K562 (cell line): ENCODE measurements around the gene LIX1L. TPM values are rescaled to one million over a fixed set of nuclear protein-coding genes. Genes with fewer than 3 reads are reported as not detected.

Experiments
- ATAC-seq: fragments of 200-7000 bp; cut with Tn5 transposase; 3 replicates; pipeline ENCODE4 v1.9.1; 2020; ENCODE audit warnings: moderate library complexity
- BruUV-seq: library from RNA; stranded (reverse); fragments of 400-500 nt; replicated peaks from 2 replicates; lab custom pipeline; 2021; lab: Mats Ljungman, UMichigan
- CTCF ChIA-PET: fragments of 300-600 bp; formaldehyde crosslinking; extraction: SDS; loops from one replicate; lab custom pipeline; 2021; ENCODE audit warnings: low intra/inter-chr PET ratio; lab: Yijun Ruan, JAX
- POLR2A ChIA-PET: fragments of 300-600, 350-650 bp; sonication (Branson Sonifier 250); formaldehyde crosslinking; extraction: SDS; loops from one replicate; lab custom pipeline; 2021; ENCODE audit warnings: antibody characterized with exemption, inconsistent platforms; lab: Yijun Ruan, JAX
- DNase-seq, 4 experiments: peaks; one replicate each; pipeline versions ENCODE4 v3.0.0 to v3.0.0-alpha.2; 2011 to 2018; ENCODE audit warnings: low spot score in 3 of 4, mixed read lengths in 3 of 4; ENCODE audit errors: extremely low read depth in 1 of 4
- FAIRE-seq: peaks from 2 replicates; lab custom pipeline; 2011; peaks lifted over from hg19 to GRCh38; lab: Jason Lieb, UNC
- H2AFZ ChIP-seq: 2 replicates; pipeline ENCODE4 v1.6.0; 2011; ENCODE audit warnings: low read depth, low read length, control low read depth, inconsistent platforms
- H3K27ac ChIP-seq: fragments of 200-600 bp; 3 replicates; pipeline ENCODE4 v1.8.0; 2011; ENCODE audit warnings: low read depth, mild to moderate bottlenecking, control low read depth, inconsistent platforms, low read length, moderate library complexity, mixed read lengths; ENCODE audit errors: extremely low read depth
- H3K27me3 ChIP-seq, 2 experiments: fragments of 300-600 bp in 1 of 2; 2 replicates in 1 of 2; 3 replicates in 1 of 2; pipeline versions ENCODE4 v1.6.0 to v1.8.0; 2011; ENCODE audit warnings: inconsistent platforms in 2 of 2, low read length in 2 of 2, mild to moderate bottlenecking in 1 of 2, mixed read lengths in 1 of 2, moderate library complexity in 1 of 2; ENCODE audit not compliant: control insufficient read depth in 2 of 2, insufficient read depth in 2 of 2
- H3K36me3 ChIP-seq: fragments of 300-600 bp; 3 replicates; pipeline ENCODE4 v1.8.0; 2011; ENCODE audit warnings: mild to moderate bottlenecking, low read length, inconsistent platforms; ENCODE audit not compliant: control insufficient read depth, insufficient read depth
- H3K4me1 ChIP-seq, 2 experiments: fragments of 200-600 bp in 1 of 2; replicated peaks in 1 of 2; 2 replicates in 1 of 2; 3 replicates in 1 of 2; pipeline versions ENCODE4 v1.5.1 to v1.8.0; 2011; ENCODE audit warnings: inconsistent platforms in 2 of 2, low read length in 2 of 2, mild to moderate bottlenecking in 1 of 2, mixed read lengths in 1 of 2, moderate library complexity in 1 of 2; ENCODE audit not compliant: control insufficient read depth in 2 of 2, insufficient read depth in 2 of 2
- H3K4me2 ChIP-seq: 2 replicates; pipeline ENCODE4 v1.6.1; 2011; ENCODE audit warnings: low read length, control low read depth, inconsistent platforms, mixed read lengths; ENCODE audit not compliant: insufficient read depth
- H3K4me3 ChIP-seq: fragments of 200-600 bp; sonication (generic), shearing (Covaris generic); 2 replicates; pipeline ENCODE4 v1.5.1; 2016; ENCODE audit warnings: control low read depth, inconsistent platforms
- H3K79me2 ChIP-seq: fragments of 200-600 bp; 3 replicates; pipeline ENCODE4 v1.8.0; 2011; ENCODE audit warnings: low read length, inconsistent platforms; ENCODE audit not compliant: control insufficient read depth, insufficient read depth
- H3K9ac ChIP-seq, 2 experiments: 2 replicates each; pipeline versions ENCODE4 v1.6.0 to v1.6.1; 2011; ENCODE audit warnings: low read depth in 2 of 2, low read length in 2 of 2, control low read depth in 1 of 2, inconsistent platforms in 1 of 2, mild to moderate bottlenecking in 1 of 2, mixed read lengths in 1 of 2; ENCODE audit not compliant: insufficient read depth in 1 of 2
- H3K9me1 ChIP-seq: one replicate; pipeline ENCODE4 v1.6.0; 2011; ENCODE audit warnings: inconsistent platforms, mild to moderate bottlenecking, low read length, moderate library complexity; ENCODE audit not compliant: control insufficient read depth, insufficient read depth
- H3K9me3 ChIP-seq: replicated peaks from 2 replicates; pipeline ENCODE4 v1.5.1; 2011; ENCODE audit warnings: low read depth, low read length, inconsistent platforms; ENCODE audit not compliant: control insufficient read depth, insufficient read depth
- H4K20me1 ChIP-seq: replicated peaks from 2 replicates; pipeline ENCODE4 v1.6.1; 2011; ENCODE audit warnings: low read length, inconsistent platforms, mixed read lengths; ENCODE audit not compliant: control insufficient read depth, insufficient read depth
- CBFB ChIP-seq: sonication (generic); formaldehyde crosslinking; IDR thresholded peaks from 2 replicates; pipeline ENCODE4 v1.4.0; 2020; ENCODE audit warnings: mild to moderate bottlenecking, missing genetic modification reagents
- RBBP5 ChIP-seq: fragments of 200-600 bp; sonication (generic); IDR thresholded peaks from 2 replicates; pipeline ENCODE4 v1.6.1; 2012; ENCODE audit warnings: borderline replicate concordance, mild to moderate bottlenecking, low read length, control low read depth, inconsistent platforms; ENCODE audit not compliant: insufficient read depth, poor library complexity, severe bottlenecking
- SRSF1 ChIP-seq: fragments of 200-400 bp; formaldehyde crosslinking; IDR thresholded peaks from 2 replicates; pipeline ENCODE4 v1.6.1; 2017; ENCODE audit warnings: mild to moderate bottlenecking, low read depth, low read length, moderate library complexity
- UBTF ChIP-seq, 2 experiments: IDR thresholded peaks; 2 replicates each; pipeline ENCODE4 v1.6.1; 2012; ENCODE audit warnings: improper control_type of control experiment in 2 of 2, low read depth in 2 of 2, low read length in 2 of 2, borderline replicate concordance in 1 of 2
- ZBTB43 ChIP-seq: sonication (generic); formaldehyde crosslinking; IDR thresholded peaks from 2 replicates; pipeline ENCODE4 v1.8.0; 2023; ENCODE audit warnings: mild to moderate bottlenecking, missing genetic modification reagents
- ZHX1 ChIP-seq: fragments of 150-350 bp; conservative IDR thresholded peaks from 2 replicates; pipeline ENCODE4 v1.6.1; 2014; ENCODE audit warnings: low read length
- ZNF316 ChIP-seq: fragments of 450-650 bp; IDR thresholded peaks from 2 replicates; pipeline ENCODE4 v1.6.1; 2016
- ZNF583 ChIP-seq: fragments of 250-450 bp; sonication (Bioruptor Pico); IDR thresholded peaks from 2 replicates; pipeline ENCODE4 v1.4.0; 2020
- WGBS: fragments of 100-300 bp; shearing (Covaris generic); methylation state at CpG from one replicate; pipeline ENCODE4 v1.1.6; 2016; ENCODE audit warnings: low coverage, mixed read lengths; ENCODE audit not compliant: insufficient coverage; ENCODE audit errors: missing lambda C conversion rate; 5-methylcytosine and 5-hydroxymethylcytosine counted together
- in situ Hi-C: fragments of 300-500 bp; cut with MboI; formaldehyde crosslinking; loops from 4 replicates; pipeline ENCODE4 v1.15.0; 2018; ENCODE audit warnings: inconsistent platforms, mixed read lengths
- intact Hi-C: fragments of 100-400 bp; cut with micrococcal nuclease; formaldehyde crosslinking; loops from 2 replicates; pipeline ENCODE4 v1.14.2; 2022
- polyA plus RNA-seq, 8 experiments: library from polyadenylated mRNA; depleted of rRNA in 4 of 8; stranded (reverse) in 5 of 8; unstranded in 3 of 8; fragments of >200 nt; fragmentation: Nextera tagmentation in 2 of 8; fragmentation: Illumina TruSeq in 1 of 8; extraction: Ambion mirVana in 2 of 8; extraction: Trizol in 1 of 8; gene quantifications; 2 replicates each; pipeline versions ENCODE4 v1.2.1 to v1.2.3, GENCODE V29; 2011 to 2014; ENCODE audit warnings: inconsistent platforms in 1 of 8, missing spikeins in 1 of 8
- total RNA-seq, 7 experiments: library from RNA; depleted of rRNA in 6 of 7; stranded (reverse); fragments of >200 nt in 6 of 7; fragmentation: Illumina TruSeq in 2 of 7; extraction: Trizol in 2 of 7; gene quantifications; 2 replicates each; pipeline versions ENCODE4 v1.2.1 to v1.2.3, GENCODE V29; 2011 to 2021; ENCODE audit warnings: low replicate concordance in 1 of 7
- TF ChIP-seq, protein P1 (sequence below): IDR thresholded peaks from 3 replicates; pipeline ENCODE4 v1.6.1; 2011; ENCODE audit warnings: borderline replicate concordance, mild to moderate bottlenecking, moderate library complexity; ENCODE audit not compliant: insufficient read length; ENCODE audit errors: extremely low read depth

Gene LIX1L
- total and polyA plus RNA-seq, 9 of the 15 experiments (the other 6 are each of a cell fraction or from before 2014, with no cell fraction given) = 4.6 to 26.5 (median 12.5) TPM

DNA sequence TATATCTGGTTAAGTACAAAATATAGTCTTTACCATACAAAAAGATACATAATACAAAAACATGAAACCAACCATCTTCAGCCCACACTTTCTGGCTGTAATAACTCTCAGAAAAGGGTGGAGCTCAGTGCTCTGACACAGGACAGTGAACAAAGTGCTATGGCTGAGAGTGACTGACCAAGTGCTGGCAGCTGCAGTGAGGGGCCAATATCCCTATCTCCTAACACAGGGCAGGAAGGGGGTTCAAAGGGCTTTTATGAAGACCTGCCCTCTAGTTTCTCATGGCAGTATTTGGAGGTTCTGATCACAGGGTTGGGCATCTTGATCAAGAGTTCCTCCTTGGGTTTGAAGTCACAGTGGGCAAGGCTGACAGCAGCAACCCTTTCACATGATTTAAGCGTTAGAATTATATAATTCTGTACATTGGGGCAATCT, 34.7 kb upstream of the LIX1L start:
- in situ Hi-C loops = no loop called here
- Histone ChIP-seq H3K9me3 (no peaks in the 10 kb centered on the region), H4K20me1 (peaks cover 44% of the 10 kb centered on the region), H3K4me2 (peak overlapping the region; percentile 97), H3K4me1 (peaks cover 0 to 14% of the 10 kb centered on the region in 2 experiments; a peak in 3 of 5 replicates), H2AFZ (no peak overlapping the region), H3K27ac (peak overlapping the region; percentile 99), H3K36me3 (peaks cover 44% of the 10 kb centered on the region), H3K4me3 (peak overlapping the region; percentile 85), H3K79me2 (peaks cover 62% of the 10 kb centered on the region), H3K9ac (peak overlapping the region; percentile 39 to 100; a peak in 3 of 4 replicates), H3K9me1 (peaks cover 3% of the 10 kb centered on the region), H3K27me3 (no peaks in the 10 kb centered on the region)
- DNase-seq (peak in 1 of 4 experiments; percentile 26), ATAC-seq (peak; percentile 4; the same call in 2 of the 3 replicates), FAIRE-seq (no peak)
- no TSS peak for BruUV-seq
- WGBS = 18% methylated on average over 1 of the region's 1 CpG
- ChIA-PET POLR2A (interaction anchor here (1.0 to 14.0 kb wide), 11 partner anchors 10 to 84 kb away, joined by 3 to 320 read pairs (median 9); partner anchors contain the start of genes ANKRD34A, POLR3GL and RBM8A), CTCF (no interaction called here)
- intact Hi-C loops = no loop called here
- TF ChIP-seq UBTF (IDR thresholded peaks at IDR 0.05; ENCODE audit: borderline replicate concordance in 1 of 2, low read depth in 2 of 2, low read length in 2 of 2) (0 out of 4 replicates have a peak, but pooled peaks of 1 of the 2 experiments have one; percentile 32), ZHX1 (no peak), ZNF583 (CRISPR knock-in tag) (no peak), ZBTB43 (0 out of 2 replicates have a peak, but pooled peaks have one; percentile 28), ZNF316 (no peak), RBBP5 (no peak), SRSF1 (no peak), CBFB (no peak)
- TF ChIP-seq, protein P1, sequence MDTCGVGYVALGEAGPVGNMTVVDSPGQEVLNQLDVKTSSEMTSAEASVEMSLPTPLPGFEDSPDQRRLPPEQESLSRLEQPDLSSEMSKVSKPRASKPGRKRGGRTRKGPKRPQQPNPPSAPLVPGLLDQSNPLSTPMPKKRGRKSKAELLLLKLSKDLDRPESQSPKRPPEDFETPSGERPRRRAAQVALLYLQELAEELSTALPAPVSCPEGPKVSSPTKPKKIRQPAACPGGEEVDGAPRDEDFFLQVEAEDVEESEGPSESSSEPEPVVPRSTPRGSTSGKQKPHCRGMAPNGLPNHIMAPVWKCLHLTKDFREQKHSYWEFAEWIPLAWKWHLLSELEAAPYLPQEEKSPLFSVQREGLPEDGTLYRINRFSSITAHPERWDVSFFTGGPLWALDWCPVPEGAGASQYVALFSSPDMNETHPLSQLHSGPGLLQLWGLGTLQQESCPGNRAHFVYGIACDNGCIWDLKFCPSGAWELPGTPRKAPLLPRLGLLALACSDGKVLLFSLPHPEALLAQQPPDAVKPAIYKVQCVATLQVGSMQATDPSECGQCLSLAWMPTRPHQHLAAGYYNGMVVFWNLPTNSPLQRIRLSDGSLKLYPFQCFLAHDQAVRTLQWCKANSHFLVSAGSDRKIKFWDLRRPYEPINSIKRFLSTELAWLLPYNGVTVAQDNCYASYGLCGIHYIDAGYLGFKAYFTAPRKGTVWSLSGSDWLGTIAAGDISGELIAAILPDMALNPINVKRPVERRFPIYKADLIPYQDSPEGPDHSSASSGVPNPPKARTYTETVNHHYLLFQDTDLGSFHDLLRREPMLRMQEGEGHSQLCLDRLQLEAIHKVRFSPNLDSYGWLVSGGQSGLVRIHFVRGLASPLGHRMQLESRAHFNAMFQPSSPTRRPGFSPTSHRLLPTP = no peak
